ENCODE results near the gene EYS.
"Not testable (repeated sequence)": the region's sequence is repeated elsewhere in the genome, so short reads cannot be mapped to it uniquely, and the experiment has no call there.

The EYS gene

GRCh38 chr6:65075705-65076230 is 631.3 kb downstream of the EYS start:
- no peak for DNase-seq (ENCODE audit: low spot score)

- DNase-seq (ENCODE audit: low spot score), result no peak
Observed at GRCh38 chr6:65072500-65072899, 634.5 kb downstream of the EYS start.

- no peak for DNase-seq (ENCODE audit: low spot score)
Observed at GRCh38 chr6:65071480-65071879, 635.5 kb downstream of the EYS start.

- DNase-seq (ENCODE audit: low spot score), result no peak
Observed at GRCh38 chr6:65064844-65065243, 642.2 kb downstream of the EYS start.

GRCh38 chr6:65059568-65059967 is 647.5 kb downstream of the EYS start:
- DNase-seq (ENCODE audit: low spot score), result no peak

GRCh38 chr6:65055545-65055944 is 651.5 kb downstream of the EYS start:
- DNase-seq (ENCODE audit: low spot score), result no peak

GRCh38 chr6:65052626-65053025 is 654.4 kb downstream of the EYS start:
- DNase-seq (ENCODE audit: low spot score), result no peak

- DNase-seq (ENCODE audit: low spot score), result no peak
Observed at GRCh38 chr6:65045801-65046200, 661.2 kb downstream of the EYS start.

- no peak for DNase-seq (ENCODE audit: low spot score)
Observed at GRCh38 chr6:65014006-65014405, 693.0 kb downstream of the EYS start.

- no peak for DNase-seq (ENCODE audit: low spot score)
Observed at GRCh38 chr6:65006788-65007187, 700.2 kb downstream of the EYS start.

- no peak for DNase-seq (ENCODE audit: low spot score)
Observed at GRCh38 chr6:65004283-65004682, 702.7 kb downstream of the EYS start.

GRCh38 chr6:65002882-65003281 is 704.1 kb downstream of the EYS start:
- not testable (repeated sequence) for DNase-seq (ENCODE audit: low spot score)

GRCh38 chr6:65000815-65001214 is 706.2 kb downstream of the EYS start:
- DNase-seq (ENCODE audit: low spot score), result no peak

GRCh38 chr6:64998204-64998603 is 708.8 kb downstream of the EYS start:
- DNase-seq (ENCODE audit: low spot score), result no peak

GRCh38 chr6:64996301-64996700 is 710.7 kb downstream of the EYS start:
- no peak for DNase-seq (ENCODE audit: low spot score)

GRCh38 chr6:64990652-64991304 is 716.2 kb downstream of the EYS start:
- DNase-seq (ENCODE audit: low spot score), result no peak

GRCh38 chr6:64988148-64988547 is 718.9 kb downstream of the EYS start:
- DNase-seq (ENCODE audit: low spot score), result no peak

GRCh38 chr6:64987066-64987465 is 720.0 kb downstream of the EYS start:
- DNase-seq (ENCODE audit: low spot score), result no peak

GRCh38 chr6:64985726-64986125 is 721.3 kb downstream of the EYS start:
- no peak for DNase-seq (ENCODE audit: low spot score)

- no peak for DNase-seq (ENCODE audit: low spot score)
Observed at GRCh38 chr6:64984948-64985347, 722.1 kb downstream of the EYS start.

GRCh38 chr6:64983089-64983488 is 723.9 kb downstream of the EYS start:
- DNase-seq (ENCODE audit: low spot score), result no peak

- DNase-seq (ENCODE audit: low spot score), result no peak
Observed at GRCh38 chr6:64973142-64973541, 733.9 kb downstream of the EYS start.

GRCh38 chr6:64969139-64969538 is 737.9 kb downstream of the EYS start:
- no peak for DNase-seq (ENCODE audit: low spot score)

GRCh38 chr6:64955435-64955848 is 751.6 kb downstream of the EYS start:
- DNase-seq (ENCODE audit: low spot score), result no peak
